Astrocyte (in vitro differentiated cells and primary cell): Measurements from ENCODE around the gene PPM1L. TPM values are rescaled to one million over a fixed set of nuclear protein-coding genes. Genes with fewer than 3 reads are reported as not detected.
A peak's percentile ranks its signal among the peaks of the same experiment; 100 is the strongest.

Experiments used
- DNase-seq: peaks from one replicate; pipeline ENCODE4 v3.0.0-alpha.2; 2010; ENCODE audit warnings: low read depth
- FAIRE-seq: peaks from 2 replicates; lab custom pipeline; 2011; peaks lifted over from hg19 to GRCh38; lab: Jason Lieb, UNC
- H2AFZ ChIP-seq: 2 replicates; pipeline ENCODE4 v1.6.0; 2012; ENCODE audit warnings: low read depth, low read length, inconsistent platforms
- H3K27ac ChIP-seq: 2 replicates; pipeline ENCODE4 v1.5.1; 2011; ENCODE audit warnings: low read depth, low read length, inconsistent platforms
- H3K27me3 ChIP-seq: 2 replicates; pipeline ENCODE4 v1.6.0; 2011; ENCODE audit warnings: low read length, inconsistent platforms; ENCODE audit not compliant: insufficient read depth
- H3K36me3 ChIP-seq: 2 replicates; pipeline ENCODE4 v1.5.1; 2011; ENCODE audit warnings: low read length, inconsistent platforms; ENCODE audit not compliant: insufficient read depth
- H3K4me1 ChIP-seq: 2 replicates; pipeline ENCODE4 v1.5.1; 2011; ENCODE audit warnings: low read length, inconsistent platforms; ENCODE audit not compliant: insufficient read depth
- H3K4me2 ChIP-seq: 2 replicates; pipeline ENCODE4 v1.6.0; 2012; ENCODE audit warnings: low read length, inconsistent platforms
- H3K4me3 ChIP-seq: 2 replicates; pipeline ENCODE4 v1.5.1; 2011; ENCODE audit warnings: low read depth, mild to moderate bottlenecking, low read length, inconsistent platforms; ENCODE audit not compliant: insufficient read depth
- H3K79me2 ChIP-seq: 2 replicates; pipeline ENCODE4 v1.6.0; 2012; ENCODE audit warnings: mild to moderate bottlenecking, low read length, inconsistent platforms; ENCODE audit not compliant: insufficient read depth
- H3K9ac ChIP-seq: 2 replicates; pipeline ENCODE4 v1.6.0; 2012; ENCODE audit warnings: mild to moderate bottlenecking, low read length, inconsistent platforms
- H3K9me3 ChIP-seq: 2 replicates; pipeline ENCODE4 v1.5.1; 2012; ENCODE audit warnings: low read depth, mild to moderate bottlenecking, low read length, inconsistent platforms; ENCODE audit not compliant: insufficient read depth
- H4K20me1 ChIP-seq: 2 replicates; pipeline ENCODE4 v1.6.0; 2012; ENCODE audit warnings: low read length, inconsistent platforms; ENCODE audit not compliant: insufficient read depth
- H3K27ac Mint-ChIP-seq: one replicate; pipeline ENCODE4 v1.8.0; 2021; ENCODE audit warnings: mild to moderate bottlenecking, mixed read lengths; ENCODE audit not compliant: unreplicated experiment
- H3K27me3 Mint-ChIP-seq: one replicate; pipeline ENCODE4 v1.8.0; 2021; ENCODE audit warnings: low read depth, mixed read lengths; ENCODE audit not compliant: unreplicated experiment
- H3K36me3 Mint-ChIP-seq: one replicate; pipeline ENCODE4 v1.8.0; 2021; ENCODE audit warnings: low read depth, mixed read lengths; ENCODE audit not compliant: unreplicated experiment
- H3K4me1 Mint-ChIP-seq: one replicate; pipeline ENCODE4 v1.8.0; 2021; ENCODE audit warnings: low read depth, mixed read lengths; ENCODE audit not compliant: unreplicated experiment
- H3K4me3 Mint-ChIP-seq: one replicate; pipeline ENCODE4 v1.8.0; 2021; ENCODE audit warnings: mild to moderate bottlenecking, moderate library complexity, mixed read lengths; ENCODE audit not compliant: unreplicated experiment
- H3K9me3 Mint-ChIP-seq: one replicate; pipeline ENCODE4 v1.8.0; 2021; ENCODE audit warnings: mild to moderate bottlenecking, mixed read lengths; ENCODE audit not compliant: unreplicated experiment
- CTCF ChIP-seq: IDR thresholded peaks from 2 replicates; pipeline ENCODE4 v1.5.1; 2011; ENCODE audit warnings: low read depth, mild to moderate bottlenecking, inconsistent platforms, low read length, moderate library complexity; ENCODE audit not compliant: insufficient read depth
- EZH2 ChIP-seq: IDR thresholded peaks from 2 replicates; pipeline ENCODE4 v1.6.1; 2012; ENCODE audit warnings: mild to moderate bottlenecking, low read length, inconsistent platforms; ENCODE audit not compliant: insufficient read depth
- total RNA-seq: library from RNA; stranded (reverse); gene quantifications from 2 replicates; pipeline ENCODE4 v1.2.1, GENCODE V29; 2021

Gene PPM1L
- total RNA-seq, 1 donor from 2014 or later, result 6.3 TPM

- Histone ChIP-seq H3K4me2 (no peak overlapping the region), H3K27ac (no peak overlapping the region), H4K20me1 (no peaks in the 10 kb centered on the region), H2AFZ (no peak overlapping the region), H3K9me3 (no peaks in the 10 kb centered on the region), H3K9ac (no peak overlapping the region), H3K27me3 (no peaks in the 10 kb centered on the region), H3K36me3 (no peaks in the 10 kb centered on the region), H3K4me1 (no peaks in the 10 kb centered on the region), H3K79me2 (no peaks in the 10 kb centered on the region), H3K4me3 (no peak overlapping the region)
- no peak for FAIRE-seq
- DNase-seq, result peak; percentile 7
- peak overlapping the region; percentile 20 for H3K27ac Mint-ChIP-seq
- no peaks in the 10 kb centered on the region for H3K4me1 Mint-ChIP-seq
- TF ChIP-seq EZH2 (no peak), CTCF (no peak)
- no peaks in the 10 kb centered on the region for H3K36me3 Mint-ChIP-seq
- no peak overlapping the region for H3K4me3 Mint-ChIP-seq
- peaks cover 4% of the 10 kb centered on the region for H3K27me3 Mint-ChIP-seq
- H3K9me3 Mint-ChIP-seq, result no peaks in the 10 kb centered on the region
These were observed 337.9 kb downstream of the PPM1L start for GRCh38 chr3:161093895-161094294.

- no peaks in the 10 kb centered on the region for H3K27me3 ChIP-seq
- peak; percentile 18 for TF ChIP-seq CTCF
- no peak for TF ChIP-seq EZH2
- no peaks in the 10 kb centered on the region for H3K9me3 ChIP-seq
- peaks cover 5% of the 10 kb centered on the region for H3K27me3 Mint-ChIP-seq
- no peak overlapping the region for H3K27ac Mint-ChIP-seq
- no peak overlapping the region for H3K4me3 Mint-ChIP-seq
- no peaks in the 10 kb centered on the region for H4K20me1 ChIP-seq
- H2AFZ ChIP-seq, result no peak overlapping the region
- no peaks in the 10 kb centered on the region for H3K4me1 Mint-ChIP-seq
- DNase-seq, result no peak
- no peak overlapping the region for H3K4me3 ChIP-seq
- no peaks in the 10 kb centered on the region for H3K36me3 Mint-ChIP-seq
- no peaks in the 10 kb centered on the region for H3K4me1 ChIP-seq
- no peak for FAIRE-seq
- H3K9me3 Mint-ChIP-seq, result no peaks in the 10 kb centered on the region
- no peaks in the 10 kb centered on the region for H3K36me3 ChIP-seq
- no peaks in the 10 kb centered on the region for H3K79me2 ChIP-seq
- H3K9ac ChIP-seq, result no peak overlapping the region
- H3K27ac ChIP-seq, result no peak overlapping the region
- no peak overlapping the region for H3K4me2 ChIP-seq
These were observed 340.8 kb downstream of the PPM1L start for GRCh38 chr3:161096771-161097367.

GRCh38 chr3:161100994-161101393, 345.0 kb downstream of the PPM1L start:
- no peak for FAIRE-seq
- no peak overlapping the region for H3K27ac ChIP-seq
- Mint-ChIP-seq H3K9me3 (peaks cover 3% of the 10 kb centered on the region), H3K36me3 (peaks cover 2% of the 10 kb centered on the region), H3K4me1 (no peaks in the 10 kb centered on the region), H3K27ac (no peak overlapping the region), H3K27me3 (peaks cover 16% of the 10 kb centered on the region), H3K4me3 (no peak overlapping the region)
- TF ChIP-seq EZH2 (no peak), CTCF (no peak)
- no peak overlapping the region for H3K4me3 ChIP-seq
- DNase-seq, result no peak
- no peaks in the 10 kb centered on the region for H3K9me3 ChIP-seq
- H3K36me3 ChIP-seq, result no peaks in the 10 kb centered on the region
- H2AFZ ChIP-seq, result no peak overlapping the region
- H4K20me1 ChIP-seq, result no peaks in the 10 kb centered on the region
- H3K4me1 ChIP-seq, result peaks cover 4% of the 10 kb centered on the region
- H3K27me3 ChIP-seq, result no peaks in the 10 kb centered on the region
- no peaks in the 10 kb centered on the region for H3K79me2 ChIP-seq
- no peak overlapping the region for H3K4me2 ChIP-seq
- H3K9ac ChIP-seq, result no peak overlapping the region
